NCI-H1694 (cell line): ENCODE data around the gene ZIC3.

Experiments
- DNase-seq: peaks from one replicate; lab custom pipeline; 2025; lab: John Stamatoyannopoulos, UW

ZIC3 gene

GRCh38 chrX:137574102-137574783 lies 8.3 kb downstream of the ZIC3 start:
- DNase-seq: no peak

DNA sequence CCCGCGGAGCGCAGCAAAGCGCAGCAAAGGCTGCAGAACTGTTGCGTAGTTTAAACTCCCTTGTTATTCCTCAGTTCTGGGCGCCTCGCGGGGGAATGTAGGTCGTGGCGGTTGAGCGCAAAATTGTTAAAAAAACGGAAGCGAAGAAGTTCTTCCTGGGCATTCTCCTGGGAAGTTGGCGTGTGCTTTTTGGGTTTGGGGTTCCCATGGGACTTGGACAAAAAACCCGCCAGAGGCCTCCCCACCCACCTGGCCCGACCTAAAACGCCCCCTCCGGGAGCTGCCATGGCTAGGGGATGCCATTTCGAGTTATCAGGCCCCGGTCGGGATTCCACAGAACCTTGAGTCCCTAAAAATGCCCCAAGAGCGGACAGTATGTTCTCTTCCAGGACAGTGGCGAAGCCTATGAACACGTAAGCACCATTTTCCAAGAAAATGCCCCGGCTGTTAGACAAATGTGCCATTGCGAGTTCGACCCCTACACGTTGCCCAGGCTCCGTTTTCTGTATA lies 8.9 kb downstream of the ZIC3 start:
- no peak for DNase-seq

- no peak for DNase-seq
These were observed 9.8 kb downstream of the ZIC3 start for GRCh38 chrX:137575596-137576255.

DNA sequence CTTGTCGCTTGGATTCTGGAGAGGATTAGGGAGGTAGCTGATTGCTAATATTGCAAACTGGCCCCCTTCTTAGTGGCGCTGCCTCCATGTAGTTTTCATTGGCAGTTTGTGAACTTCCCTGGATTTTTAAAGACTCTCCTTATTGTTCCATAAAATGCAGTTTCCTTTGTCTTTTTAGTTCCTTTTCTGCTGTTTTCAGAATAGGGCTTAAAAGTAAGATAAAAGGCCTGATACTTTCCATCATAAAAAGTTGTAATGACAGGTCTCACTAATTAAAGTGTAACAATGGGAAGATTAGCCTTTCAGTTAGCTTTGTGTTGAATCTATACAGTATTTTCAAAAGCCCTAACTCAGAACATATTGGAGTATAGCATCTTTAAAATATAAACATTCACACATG lies 21.2 kb downstream of the ZIC3 start:
- DNase-seq: no peak

DNA sequence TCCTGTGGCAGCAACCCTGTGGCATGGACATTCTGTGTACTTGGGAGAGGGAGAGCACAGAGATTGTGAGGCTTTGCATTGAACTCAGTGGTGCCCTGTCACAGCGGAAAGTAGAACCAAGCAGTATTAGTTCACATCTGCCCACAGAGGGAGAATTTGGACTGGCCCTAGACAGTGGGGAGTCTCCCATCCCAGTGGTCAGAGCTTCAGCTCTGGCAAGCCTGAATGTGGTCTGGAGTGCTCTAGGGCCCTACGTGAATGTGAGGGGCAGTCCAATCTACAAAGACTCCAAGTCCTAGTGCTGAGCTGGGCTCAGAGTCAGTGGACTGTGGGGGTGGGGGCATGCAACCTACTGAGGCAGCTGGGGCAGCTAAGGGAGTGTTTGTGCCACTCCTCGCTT lies 34.8 kb downstream of the ZIC3 start:
- DNase-seq: no peak
